Measurements from ENCODE around the gene NRP1. TPM values are rescaled to one million over a fixed set of nuclear protein-coding genes. Genes with fewer than 3 reads are reported as not detected.

The NRP1 gene
- total and polyA plus RNA-seq, 4 donors, result 14.6 to 55.6 (median 37.8) TPM

DNA sequence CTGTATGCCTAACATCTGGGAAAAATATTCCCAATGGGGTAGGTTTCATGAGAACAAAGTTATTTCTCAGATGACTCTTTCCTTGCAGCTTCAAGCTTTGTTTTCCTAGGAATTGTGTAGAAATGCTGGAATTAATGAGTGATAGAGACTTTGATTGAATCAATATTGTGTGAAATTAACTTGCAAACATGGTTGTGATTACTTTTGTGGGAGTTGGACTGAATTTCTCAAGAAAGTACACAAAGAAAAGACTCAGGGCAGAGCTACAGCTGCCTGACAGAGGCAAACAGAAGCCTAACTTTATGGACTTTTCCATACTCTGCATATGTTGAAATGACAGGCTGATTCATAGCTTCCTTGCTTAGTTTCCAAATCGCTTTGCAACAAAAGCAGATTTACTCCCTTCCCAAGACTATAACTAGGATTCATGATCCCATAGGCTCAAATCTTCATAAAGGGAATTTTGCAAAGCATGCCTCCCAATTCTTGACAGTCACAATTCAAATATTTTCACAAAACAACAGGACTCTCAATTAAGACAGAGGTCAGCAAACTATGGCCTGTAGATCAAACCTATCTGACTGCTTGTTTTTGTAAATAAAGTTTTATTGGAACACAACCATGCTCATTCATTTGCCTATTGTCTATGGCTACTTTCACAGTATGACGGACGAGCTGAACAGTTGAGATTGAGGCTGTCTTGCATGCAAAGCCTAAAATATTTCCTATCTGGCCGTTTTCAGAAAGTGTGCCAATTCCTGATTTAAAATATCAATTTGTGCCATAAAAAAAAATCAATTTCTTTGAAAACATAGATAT, 27.6 kb downstream of the NRP1 start:
- Histone ChIP-seq H3K4me1 (ENCODE audit: control insufficient read depth in 4 of 4, insufficient read depth in 4 of 4, low read length in 3 of 4) (peaks cover 2 to 11% (median 9%) of the 10 kb centered on the region in 4 donors), H3K9ac (ENCODE audit: low read depth in 1 of 2, low read length in 2 of 2) (no peak overlapping the region), H3K27me3 (ENCODE audit: control insufficient read depth in 4 of 4, insufficient read depth in 4 of 4, low read length in 3 of 4) (no peaks in the 10 kb centered on the region), H3K4me3 (ENCODE audit: low read depth in 1 of 3, low read length in 3 of 3) (no peak overlapping the region), H3K36me3 (ENCODE audit: control insufficient read depth in 4 of 4, insufficient read depth in 3 of 4, low read depth in 1 of 4, low read length in 3 of 4) (peaks cover 0 to 3% (median 0%) of the 10 kb centered on the region in 4 donors), H3K27ac (ENCODE audit: low read depth in 1 of 2, low read length in 2 of 2) (no peak overlapping the region), H3K9me3 (ENCODE audit: control insufficient read depth in 4 of 4, low read length in 3 of 4) (no peaks in the 10 kb centered on the region)
- no peak for DNase-seq (ENCODE audit: low spot score)
- TF ChIP-seq, protein P1, sequence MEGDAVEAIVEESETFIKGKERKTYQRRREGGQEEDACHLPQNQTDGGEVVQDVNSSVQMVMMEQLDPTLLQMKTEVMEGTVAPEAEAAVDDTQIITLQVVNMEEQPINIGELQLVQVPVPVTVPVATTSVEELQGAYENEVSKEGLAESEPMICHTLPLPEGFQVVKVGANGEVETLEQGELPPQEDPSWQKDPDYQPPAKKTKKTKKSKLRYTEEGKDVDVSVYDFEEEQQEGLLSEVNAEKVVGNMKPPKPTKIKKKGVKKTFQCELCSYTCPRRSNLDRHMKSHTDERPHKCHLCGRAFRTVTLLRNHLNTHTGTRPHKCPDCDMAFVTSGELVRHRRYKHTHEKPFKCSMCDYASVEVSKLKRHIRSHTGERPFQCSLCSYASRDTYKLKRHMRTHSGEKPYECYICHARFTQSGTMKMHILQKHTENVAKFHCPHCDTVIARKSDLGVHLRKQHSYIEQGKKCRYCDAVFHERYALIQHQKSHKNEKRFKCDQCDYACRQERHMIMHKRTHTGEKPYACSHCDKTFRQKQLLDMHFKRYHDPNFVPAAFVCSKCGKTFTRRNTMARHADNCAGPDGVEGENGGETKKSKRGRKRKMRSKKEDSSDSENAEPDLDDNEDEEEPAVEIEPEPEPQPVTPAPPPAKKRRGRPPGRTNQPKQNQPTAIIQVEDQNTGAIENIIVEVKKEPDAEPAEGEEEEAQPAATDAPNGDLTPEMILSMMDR (IDR thresholded peaks at IDR 0.05; ENCODE audit: low read depth, low read length, missing input control), result no peak
- TF ChIP-seq, protein P2, sequence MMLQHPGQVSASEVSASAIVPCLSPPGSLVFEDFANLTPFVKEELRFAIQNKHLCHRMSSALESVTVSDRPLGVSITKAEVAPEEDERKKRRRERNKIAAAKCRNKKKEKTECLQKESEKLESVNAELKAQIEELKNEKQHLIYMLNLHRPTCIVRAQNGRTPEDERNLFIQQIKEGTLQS (IDR thresholded peaks at IDR 0.05), result no peak
- TF ChIP-seq FOXA1 (IDR thresholded peaks at IDR 0.05), result peak; percentile 8
- TF ChIP-seq TAF1 (conservative IDR thresholded peaks at IDR 0.05), result no peak
- TF ChIP-seq, protein P3, sequence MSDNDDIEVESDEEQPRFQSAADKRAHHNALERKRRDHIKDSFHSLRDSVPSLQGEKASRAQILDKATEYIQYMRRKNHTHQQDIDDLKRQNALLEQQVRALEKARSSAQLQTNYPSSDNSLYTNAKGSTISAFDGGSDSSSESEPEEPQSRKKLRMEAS (IDR thresholded peaks at IDR 0.05), result no peak
- no peak for TF ChIP-seq NR2F2 (IDR thresholded peaks at IDR 0.05)
- peak; percentile 50 to 53 for TF ChIP-seq HNF4A (conservative IDR thresholded peaks at IDR 0.05)
- peak in 1 of 2 donors; percentile 14 for TF ChIP-seq RAD21 (IDR thresholded peaks at IDR 0.05)
- peak; percentile 21 to 52 for TF ChIP-seq RXRA (IDR thresholded peaks at IDR 0.05)
- TF ChIP-seq GABPA (IDR thresholded peaks at IDR 0.05 in 1 of 2, conservative IDR thresholded peaks at IDR 0.05 in 1 of 2), result no peak
- TF ChIP-seq JUND (IDR thresholded peaks at IDR 0.05), result peak in 1 of 2 donors; percentile 75
- no peak for TF ChIP-seq HNF4G (IDR thresholded peaks at IDR 0.05)
- TF ChIP-seq, protein P4, sequence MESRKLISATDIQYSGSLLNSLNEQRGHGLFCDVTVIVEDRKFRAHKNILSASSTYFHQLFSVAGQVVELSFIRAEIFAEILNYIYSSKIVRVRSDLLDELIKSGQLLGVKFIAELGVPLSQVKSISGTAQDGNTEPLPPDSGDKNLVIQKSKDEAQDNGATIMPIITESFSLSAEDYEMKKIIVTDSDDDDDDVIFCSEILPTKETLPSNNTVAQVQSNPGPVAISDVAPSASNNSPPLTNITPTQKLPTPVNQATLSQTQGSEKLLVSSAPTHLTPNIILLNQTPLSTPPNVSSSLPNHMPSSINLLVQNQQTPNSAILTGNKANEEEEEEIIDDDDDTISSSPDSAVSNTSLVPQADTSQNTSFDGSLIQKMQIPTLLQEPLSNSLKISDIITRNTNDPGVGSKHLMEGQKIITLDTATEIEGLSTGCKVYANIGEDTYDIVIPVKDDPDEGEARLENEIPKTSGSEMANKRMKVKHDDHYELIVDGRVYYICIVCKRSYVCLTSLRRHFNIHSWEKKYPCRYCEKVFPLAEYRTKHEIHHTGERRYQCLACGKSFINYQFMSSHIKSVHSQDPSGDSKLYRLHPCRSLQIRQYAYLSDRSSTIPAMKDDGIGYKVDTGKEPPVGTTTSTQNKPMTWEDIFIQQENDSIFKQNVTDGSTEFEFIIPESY (IDR thresholded peaks at IDR 0.05), result no peak
- TF ChIP-seq SP1 (IDR thresholded peaks at IDR 0.05), result no peak
- TF ChIP-seq, protein P5, sequence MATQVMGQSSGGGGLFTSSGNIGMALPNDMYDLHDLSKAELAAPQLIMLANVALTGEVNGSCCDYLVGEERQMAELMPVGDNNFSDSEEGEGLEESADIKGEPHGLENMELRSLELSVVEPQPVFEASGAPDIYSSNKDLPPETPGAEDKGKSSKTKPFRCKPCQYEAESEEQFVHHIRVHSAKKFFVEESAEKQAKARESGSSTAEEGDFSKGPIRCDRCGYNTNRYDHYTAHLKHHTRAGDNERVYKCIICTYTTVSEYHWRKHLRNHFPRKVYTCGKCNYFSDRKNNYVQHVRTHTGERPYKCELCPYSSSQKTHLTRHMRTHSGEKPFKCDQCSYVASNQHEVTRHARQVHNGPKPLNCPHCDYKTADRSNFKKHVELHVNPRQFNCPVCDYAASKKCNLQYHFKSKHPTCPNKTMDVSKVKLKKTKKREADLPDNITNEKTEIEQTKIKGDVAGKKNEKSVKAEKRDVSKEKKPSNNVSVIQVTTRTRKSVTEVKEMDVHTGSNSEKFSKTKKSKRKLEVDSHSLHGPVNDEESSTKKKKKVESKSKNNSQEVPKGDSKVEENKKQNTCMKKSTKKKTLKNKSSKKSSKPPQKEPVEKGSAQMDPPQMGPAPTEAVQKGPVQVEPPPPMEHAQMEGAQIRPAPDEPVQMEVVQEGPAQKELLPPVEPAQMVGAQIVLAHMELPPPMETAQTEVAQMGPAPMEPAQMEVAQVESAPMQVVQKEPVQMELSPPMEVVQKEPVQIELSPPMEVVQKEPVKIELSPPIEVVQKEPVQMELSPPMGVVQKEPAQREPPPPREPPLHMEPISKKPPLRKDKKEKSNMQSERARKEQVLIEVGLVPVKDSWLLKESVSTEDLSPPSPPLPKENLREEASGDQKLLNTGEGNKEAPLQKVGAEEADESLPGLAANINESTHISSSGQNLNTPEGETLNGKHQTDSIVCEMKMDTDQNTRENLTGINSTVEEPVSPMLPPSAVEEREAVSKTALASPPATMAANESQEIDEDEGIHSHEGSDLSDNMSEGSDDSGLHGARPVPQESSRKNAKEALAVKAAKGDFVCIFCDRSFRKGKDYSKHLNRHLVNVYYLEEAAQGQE (IDR thresholded peaks at IDR 0.05), result no peak
- no peak for TF ChIP-seq EGR1 (IDR thresholded peaks at IDR 0.05; ENCODE audit: low read depth in 2 of 2)
- TF ChIP-seq YY1 (IDR thresholded peaks at IDR 0.05), result peak; percentile 23
- TF ChIP-seq FOXA2 (IDR thresholded peaks at IDR 0.05), result peak; percentile 59
- WGBS, result 81% methylated on average over 4 of the region's 4 CpGs
